GOT3 (cell line): ENCODE measurements around the gene PPWD1.

Experiments
- DNase-seq: peaks from one replicate; lab custom pipeline; 2025; ENCODE audit warnings: mixed read lengths; lab: John Stamatoyannopoulos, UW

The PPWD1 gene

GRCh38 chr5:65624025-65624570 lies 61.0 kb downstream of the PPWD1 start, which contains the start of gene TRIM23:
Gene TRIM23, minus strand, starts transcription at chr5:65624333. Its CDS starts 59 bp downstream, at chr5:65624274.
- DNase-seq, result peak; percentile 82

GRCh38 chr5:65624571-65625555 lies 61.8 kb downstream of the PPWD1 start, which contains the start of the genes SHLD3 and TRAPPC13:
Gene SHLD3, plus strand, starts transcription at chr5:65625027. Its CDS starts 4,561 bp downstream, at chr5:65629588.
Gene TRAPPC13, plus strand, starts transcription at chr5:65625027. Its CDS starts 34 bp downstream, at chr5:65625061.
- no peak for DNase-seq

- DNase-seq, result no peak
Measured at GRCh38 chr5:65625743-65626142, 62.6 kb downstream of the PPWD1 start.

GRCh38 chr5:65630981-65631380 lies 67.9 kb downstream of the PPWD1 start:
- DNase-seq, result no peak
